GM19328 (cell line): ENCODE measurements around the gene LMX1B.

Source experiments
- ATAC-seq: cut with Tn5 transposase; IDR thresholded peaks from one replicate; pipeline ENCODE4 v1.9.1; 2021; ENCODE audit warnings: mild to moderate bottlenecking, moderate library complexity; ENCODE audit not compliant: unreplicated experiment

LMX1B gene

GRCh38 chr9:126604059-126605055, 9.4 kb upstream of the LMX1B start:
- no peak for ATAC-seq

GRCh38 chr9:126605792-126606482, 7.8 kb upstream of the LMX1B start:
- no peak for ATAC-seq

GRCh38 chr9:126606483-126606870, 7.3 kb upstream of the LMX1B start:
- no peak for ATAC-seq

- ATAC-seq: no peak
These were observed 6.6 kb upstream of the LMX1B start for GRCh38 chr9:126607086-126607485.

- ATAC-seq: no peak
These were observed 6.0 kb upstream of the LMX1B start for GRCh38 chr9:126607731-126608130.

- ATAC-seq: no peak
These were observed 5.2 kb upstream of the LMX1B start for GRCh38 chr9:126608551-126608950.

- no peak for ATAC-seq
These were observed 4.5 kb upstream of the LMX1B start for GRCh38 chr9:126609191-126609590.

GRCh38 chr9:126609711-126610388, 3.9 kb upstream of the LMX1B start:
- ATAC-seq: no peak

- ATAC-seq: no peak
These were observed 2.5 kb upstream of the LMX1B start for GRCh38 chr9:126611193-126611591.

- ATAC-seq: no peak
These were observed 2.0 kb upstream of the LMX1B start for GRCh38 chr9:126611592-126612325.

GRCh38 chr9:126612326-126612812, 1.4 kb upstream of the LMX1B start:
- ATAC-seq: no peak

- no peak for ATAC-seq
These were observed 701 bp upstream of the LMX1B start for GRCh38 chr9:126612813-126613641.

GRCh38 chr9:126614088-126614454, 343 bp downstream of the LMX1B start:
- ATAC-seq: no peak

- no peak for ATAC-seq
These were observed 922 bp downstream of the LMX1B start for GRCh38 chr9:126614455-126615244.

- no peak for ATAC-seq
These were observed 1.6 kb downstream of the LMX1B start for GRCh38 chr9:126615245-126615790.

- no peak for ATAC-seq
These were observed 2.2 kb downstream of the LMX1B start for GRCh38 chr9:126615791-126616447.

GRCh38 chr9:126616521-126616976, 2.8 kb downstream of the LMX1B start:
- ATAC-seq: no peak
